Posterior vena cava (tissue), 2 donors: ENCODE measurements around the gene TRAPPC10. TPM values are rescaled to one million over a fixed set of nuclear protein-coding genes. Genes with fewer than 3 reads are reported as not detected.

Experiments
- DNase-seq: peaks from one replicate; pipeline ENCODE4 v3.0.0-alpha.2; 2020; ENCODE audit warnings: low spot score
- intact Hi-C, 2 donors: fragments of 100-400 bp; cut with DNase I; formaldehyde crosslinking; loops; one replicate each; pipeline versions ENCODE4 v1.14.1 to v1.14.2; 2022 to 2023
- total RNA-seq, 2 donors: library from RNA; stranded (reverse); fragmentation: NEBNext Ultra II Directional; extraction: Animal tissue kit (Norgen Biotek cat#: 25700); gene quantifications; one replicate each; pipeline ENCODE4 v1.2.1, GENCODE V29; 2021
- donor health status: DM: yes; HTN: yes; CAD: no.
- donor health status: DM: yes; HTN: yes; CAD: no.

The TRAPPC10 gene
- total RNA-seq, 2 donors from 2014 or later: 26.7 to 30.3 TPM

DNA sequence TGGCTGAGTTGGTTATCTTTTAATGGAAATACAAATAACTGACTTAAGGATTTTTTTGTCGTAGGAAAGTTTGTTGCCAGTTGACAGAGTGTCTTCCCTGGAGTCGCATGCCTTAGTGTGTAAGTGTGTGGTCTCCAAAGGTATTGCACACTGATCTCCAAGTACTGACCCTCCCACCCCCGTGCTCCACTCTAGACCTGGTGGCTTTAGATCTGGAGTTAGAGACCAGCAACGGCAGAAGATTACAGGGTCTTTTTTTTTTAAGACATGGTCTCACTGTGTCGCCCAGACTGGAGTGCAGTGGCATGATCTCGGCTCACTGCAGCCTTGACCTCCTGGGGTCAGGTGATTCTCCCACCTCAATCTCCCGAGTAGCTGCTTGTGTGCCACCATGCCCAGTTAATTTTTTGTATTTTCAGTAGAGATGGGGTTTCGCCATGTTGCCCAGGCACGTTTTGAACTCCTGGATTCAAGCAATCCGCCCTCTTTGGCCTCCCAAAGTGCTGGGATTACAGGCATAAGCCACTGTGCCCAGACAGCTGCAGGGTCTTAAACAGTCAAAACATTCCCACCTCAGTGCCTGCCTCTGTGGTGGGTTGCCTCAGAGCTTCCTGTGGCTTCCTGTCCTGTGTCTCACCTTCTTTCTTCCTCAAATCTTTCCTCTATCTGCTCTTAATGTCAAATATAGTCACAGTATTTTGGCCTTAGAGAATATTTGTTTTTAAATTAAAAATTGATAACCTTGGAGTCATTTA lies 6.9 kb downstream of the TRAPPC10 start:
- DNase-seq: peak; percentile 24
- intact Hi-C loops: no loop called here

DNA sequence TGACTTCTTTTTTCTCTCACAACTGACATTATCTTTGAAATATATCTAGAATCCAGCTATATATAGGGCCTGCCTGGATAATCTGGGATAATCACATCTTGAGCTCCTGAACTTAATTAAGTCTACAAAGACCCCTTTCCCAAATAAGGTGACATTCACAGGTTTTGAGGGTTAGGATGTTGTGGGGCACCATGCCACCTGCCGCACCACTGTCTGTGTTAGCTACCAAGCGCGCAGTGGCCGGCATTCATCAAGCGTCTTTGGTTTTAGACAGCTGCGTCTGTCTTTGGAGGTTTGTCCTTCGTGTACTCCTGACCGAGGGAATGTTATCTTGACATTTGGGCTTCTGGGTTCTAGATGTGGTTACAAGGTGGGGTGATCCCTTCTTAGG lies 7.5 kb downstream of the TRAPPC10 start:
- intact Hi-C loops: no loop called here
- peak; percentile 36 for DNase-seq

DNA sequence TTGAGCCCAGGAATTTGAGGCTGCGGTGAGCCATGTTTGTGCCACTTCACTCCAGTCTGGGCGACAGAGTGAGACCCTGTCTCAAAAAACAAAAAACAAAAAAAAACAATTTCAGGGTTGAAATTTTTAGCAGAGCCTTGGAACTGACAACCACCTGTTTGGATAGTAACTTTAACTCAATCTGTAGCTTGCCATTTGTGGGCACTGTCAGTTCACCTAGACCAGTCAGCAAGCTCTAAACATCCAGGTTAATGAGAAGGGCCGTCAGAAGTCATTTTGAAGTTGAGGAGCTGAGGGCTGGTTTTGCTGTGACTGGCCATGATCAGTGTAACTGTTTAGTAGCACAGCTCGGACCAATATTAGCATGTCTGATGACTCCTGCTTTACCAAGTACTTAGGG lies 8.4 kb downstream of the TRAPPC10 start:
- no peak for DNase-seq
- intact Hi-C loops: no loop called here

DNA sequence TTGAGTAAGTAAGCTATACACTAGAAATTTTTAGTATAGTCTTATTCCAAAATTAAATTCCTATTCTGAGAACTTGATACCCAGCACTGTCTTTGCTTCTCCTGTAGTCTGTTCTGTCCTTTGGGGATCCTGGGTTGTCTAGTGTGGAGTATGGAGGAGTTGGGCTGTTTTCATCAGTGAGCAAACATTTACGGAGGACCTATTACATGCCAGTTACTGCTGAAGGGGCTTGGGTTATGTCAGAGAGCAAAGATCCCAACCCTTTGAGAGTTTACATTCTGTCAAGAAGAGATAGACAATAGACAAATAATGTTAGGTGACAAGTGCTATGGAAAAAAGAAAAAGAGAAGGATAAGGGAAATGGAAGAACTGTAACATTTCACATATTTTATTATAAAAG lies 9.0 kb downstream of the TRAPPC10 start:
- no peak for DNase-seq
- intact Hi-C loops: no loop called here

DNA sequence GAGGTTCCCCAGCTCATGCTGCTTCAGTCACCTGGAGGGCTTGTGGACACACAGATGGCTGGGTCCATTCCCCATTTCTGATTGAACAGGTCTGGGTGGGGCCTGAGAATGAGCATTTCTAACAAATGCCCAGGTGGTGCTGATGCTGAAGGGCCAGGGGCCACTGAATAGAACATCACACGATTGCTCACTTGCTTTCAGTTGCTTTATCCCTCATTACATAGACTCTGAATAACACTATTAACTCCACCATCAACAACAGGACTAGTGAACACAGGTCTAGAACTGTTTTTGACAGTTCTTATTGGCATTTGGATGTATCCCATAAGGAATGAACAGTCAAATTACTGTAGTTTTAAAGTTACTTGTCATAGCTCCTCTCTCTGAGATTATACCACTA lies 12.1 kb downstream of the TRAPPC10 start:
- intact Hi-C loops: no loop called here
- peak; percentile 17 for DNase-seq

DNA sequence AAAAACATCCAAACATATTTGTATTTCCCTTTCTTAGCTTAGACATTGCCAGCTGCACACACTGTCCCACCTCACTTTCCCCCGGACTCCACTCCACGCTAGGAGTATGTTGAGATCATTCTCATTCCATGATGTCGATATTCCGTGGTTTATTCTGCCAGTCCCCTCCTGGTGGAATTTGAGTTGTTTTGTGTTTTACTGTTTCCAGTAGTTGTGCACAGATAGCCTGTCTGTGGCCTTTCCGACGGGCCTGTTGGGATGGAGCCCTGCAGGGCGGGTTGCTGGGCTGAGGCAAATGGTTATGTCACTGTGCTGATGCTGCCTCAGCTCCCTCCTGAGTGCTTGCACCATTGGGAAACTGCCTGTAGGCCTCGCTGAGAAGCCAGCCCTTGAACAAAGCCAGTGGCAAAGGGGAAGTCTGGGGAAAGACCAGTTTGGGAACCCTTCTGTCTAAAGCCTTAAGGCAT lies 12.8 kb downstream of the TRAPPC10 start:
- intact Hi-C loops: no loop called here
- DNase-seq: peak; percentile 94

DNA sequence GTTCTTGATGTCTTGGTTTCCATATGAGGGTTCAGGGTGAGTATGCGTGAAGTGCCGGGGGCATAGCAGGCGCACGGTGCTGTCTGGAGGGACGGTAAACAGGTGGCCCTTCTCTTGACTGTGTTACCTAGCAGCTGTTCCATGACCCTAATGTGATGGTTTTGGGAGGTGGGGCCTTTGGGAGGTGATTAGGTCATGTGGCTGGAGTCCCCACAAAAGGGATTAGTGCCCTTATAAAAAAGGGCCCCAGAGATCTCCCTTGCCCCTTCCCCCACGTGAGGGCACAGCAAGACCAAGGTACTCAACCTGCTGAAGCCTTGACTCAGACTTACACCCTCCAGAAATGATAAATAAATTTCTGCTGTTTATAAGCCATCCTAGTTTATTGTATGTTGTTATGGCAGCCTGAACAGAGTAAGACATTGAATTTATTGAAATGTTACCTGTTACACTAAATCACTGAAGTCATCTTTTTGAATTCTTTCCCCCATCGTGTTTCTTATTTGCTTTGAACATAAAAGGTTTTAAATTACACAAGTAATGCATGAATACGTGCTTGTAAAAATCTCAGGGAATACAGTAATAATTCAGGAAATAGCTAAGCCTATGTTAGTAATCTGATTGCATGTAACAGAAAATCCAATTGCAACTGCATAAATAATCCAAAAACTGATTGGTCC lies 15.6 kb downstream of the TRAPPC10 start:
- intact Hi-C loops: no loop called here
- DNase-seq: no peak

DNA sequence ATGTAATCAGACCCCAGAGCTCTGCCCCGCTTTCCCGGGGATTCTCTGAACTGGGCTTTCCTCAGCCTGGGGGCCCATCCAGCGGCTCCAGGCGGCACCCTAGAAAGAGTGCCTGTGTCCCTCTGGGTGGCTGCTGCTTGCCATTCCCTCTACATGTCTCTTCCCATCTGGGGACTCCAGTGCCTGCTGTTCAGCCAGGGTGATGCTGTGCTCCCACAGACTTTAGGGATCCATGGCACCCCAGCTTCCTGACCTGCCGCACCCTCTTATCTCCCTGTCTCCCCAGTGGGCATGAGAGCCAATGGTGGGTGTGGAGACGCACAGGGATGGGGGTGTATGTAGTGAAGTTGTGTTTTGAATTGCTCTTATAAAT lies 16.2 kb downstream of the TRAPPC10 start:
- intact Hi-C loops: no loop called here
- DNase-seq: no peak

DNA sequence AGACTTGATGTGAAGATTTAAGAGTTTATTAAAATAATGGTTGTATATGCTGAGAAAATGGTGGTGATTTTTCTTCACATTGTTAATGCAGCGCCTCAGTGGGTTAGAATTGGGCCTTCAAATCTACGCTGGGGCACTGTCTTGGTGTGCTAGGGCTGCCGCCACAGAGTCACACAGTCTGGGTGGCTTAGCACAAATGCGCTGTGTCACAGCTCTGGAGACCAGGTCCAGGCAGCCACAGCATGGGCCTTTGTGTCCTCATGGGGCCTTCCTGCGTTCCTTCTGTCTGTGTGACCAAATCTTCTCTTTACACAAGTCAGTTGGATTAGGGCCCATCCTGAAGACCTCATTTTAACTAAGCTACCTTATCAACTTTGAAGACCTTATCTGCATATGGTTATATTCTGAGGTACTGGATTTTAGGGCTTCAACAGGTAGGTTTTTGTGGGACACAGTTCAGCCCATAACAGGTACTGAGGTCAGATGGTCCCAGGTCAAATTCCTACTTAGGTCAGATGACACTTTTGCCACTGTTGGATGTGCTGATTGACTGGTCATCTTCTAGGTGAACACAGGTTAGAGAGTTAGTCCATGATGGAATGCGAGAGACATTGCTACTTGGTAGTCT lies 17.5 kb downstream of the TRAPPC10 start:
- intact Hi-C loops: no loop called here
- DNase-seq: no peak

DNA sequence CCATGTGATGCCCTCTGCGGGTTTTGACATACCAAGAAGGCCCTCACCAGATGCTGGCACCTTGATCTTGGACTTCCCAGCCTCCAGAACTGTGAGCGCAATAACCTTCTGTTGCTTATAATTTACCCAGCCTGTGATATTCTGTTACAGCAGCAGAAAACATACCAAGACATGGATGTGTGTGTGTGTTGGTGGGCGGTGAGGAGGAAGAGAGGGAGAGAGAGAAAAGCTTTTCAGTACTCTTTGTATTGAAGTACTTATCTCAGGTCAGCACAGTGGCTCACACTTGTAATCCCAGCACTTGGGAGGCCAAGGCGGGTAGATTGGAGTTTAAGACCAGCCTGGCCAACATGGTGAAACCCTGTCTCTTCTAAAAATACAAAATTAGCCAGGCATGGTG lies 23.1 kb downstream of the TRAPPC10 start:
- no peak for DNase-seq
- intact Hi-C loops: no loop called here

DNA sequence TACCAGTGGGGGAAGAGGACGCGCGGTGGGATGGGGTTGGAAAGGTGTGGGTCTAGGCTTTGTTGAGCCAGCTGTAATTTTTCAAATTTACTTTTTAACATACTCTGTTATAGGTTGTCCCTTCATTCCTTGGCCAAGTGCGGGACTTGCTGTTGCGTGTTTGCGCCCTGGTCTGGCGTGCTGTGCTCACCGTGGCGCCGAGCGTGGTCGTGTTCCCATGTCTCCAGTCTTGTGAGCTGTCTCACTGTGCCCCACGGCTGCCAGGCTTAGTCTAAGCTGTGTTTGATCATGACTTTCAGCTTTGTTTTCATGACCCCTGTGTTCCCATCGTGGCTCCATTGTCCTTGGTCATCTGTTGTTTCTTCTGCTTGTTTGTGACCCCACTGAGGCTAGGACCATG lies 26.0 kb downstream of the TRAPPC10 start:
- intact Hi-C loops: no loop called here
- DNase-seq: no peak

DNA sequence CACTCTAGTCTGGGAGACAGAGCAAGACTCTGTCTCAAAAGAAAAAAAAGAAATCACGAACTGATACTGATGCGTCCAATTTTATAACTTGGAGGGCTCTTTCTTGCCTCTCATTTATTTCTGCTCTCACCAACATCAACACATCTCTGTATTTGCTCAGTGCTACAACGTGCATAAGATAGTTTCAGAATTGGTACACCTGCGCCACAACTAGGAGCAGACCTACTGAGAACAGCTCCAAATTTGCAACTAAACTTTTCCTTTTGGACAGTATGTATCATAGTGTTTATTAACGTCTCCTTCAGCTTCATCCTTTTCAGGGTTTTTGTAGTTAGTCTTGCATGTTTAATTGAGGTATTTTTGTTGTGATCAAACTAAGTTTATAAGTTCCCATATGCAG lies 27.7 kb downstream of the TRAPPC10 start:
- DNase-seq: no peak
- intact Hi-C loops: no loop called here

DNA sequence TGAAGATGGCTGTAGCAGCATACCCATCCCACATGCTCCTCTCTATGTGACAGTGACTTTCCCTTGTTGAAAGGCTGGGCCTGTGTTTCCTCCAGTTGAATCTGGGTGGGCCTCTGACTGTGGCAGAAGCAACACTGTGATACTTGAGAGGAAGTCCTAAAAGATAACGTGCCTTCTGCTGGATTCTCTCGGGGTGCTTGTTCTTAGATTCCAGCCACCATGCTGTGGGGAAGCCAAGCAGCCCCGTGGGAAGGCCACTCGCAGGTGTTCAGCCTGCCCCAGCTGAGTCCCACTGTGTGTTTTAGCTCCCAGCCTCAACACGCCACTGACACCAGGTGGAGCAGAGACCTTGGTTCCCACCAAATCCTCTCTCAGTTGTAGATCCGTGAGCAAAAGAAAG lies 31.5 kb downstream of the TRAPPC10 start:
- DNase-seq: no peak
- intact Hi-C loops: no loop called here

DNA sequence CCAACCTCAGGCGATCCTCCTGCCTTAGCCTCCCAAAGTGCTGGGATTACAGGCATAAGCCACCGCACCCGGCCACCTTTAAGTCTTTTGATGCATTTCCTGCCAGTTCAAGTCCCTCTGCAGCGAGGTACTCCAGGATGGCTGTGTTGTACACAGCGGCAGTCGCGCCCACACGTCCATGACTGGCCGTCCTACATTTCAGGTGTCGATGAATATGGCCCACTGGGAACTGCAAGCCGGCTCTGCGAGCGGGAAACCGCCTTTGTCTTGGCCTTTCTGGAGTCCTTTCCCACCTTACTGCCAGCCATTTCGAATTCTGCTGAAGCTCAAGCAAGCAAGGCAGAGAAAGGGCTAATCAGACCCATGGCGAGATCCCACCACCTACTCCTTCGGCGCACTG lies 34.6 kb downstream of the TRAPPC10 start:
- DNase-seq: no peak

DNA sequence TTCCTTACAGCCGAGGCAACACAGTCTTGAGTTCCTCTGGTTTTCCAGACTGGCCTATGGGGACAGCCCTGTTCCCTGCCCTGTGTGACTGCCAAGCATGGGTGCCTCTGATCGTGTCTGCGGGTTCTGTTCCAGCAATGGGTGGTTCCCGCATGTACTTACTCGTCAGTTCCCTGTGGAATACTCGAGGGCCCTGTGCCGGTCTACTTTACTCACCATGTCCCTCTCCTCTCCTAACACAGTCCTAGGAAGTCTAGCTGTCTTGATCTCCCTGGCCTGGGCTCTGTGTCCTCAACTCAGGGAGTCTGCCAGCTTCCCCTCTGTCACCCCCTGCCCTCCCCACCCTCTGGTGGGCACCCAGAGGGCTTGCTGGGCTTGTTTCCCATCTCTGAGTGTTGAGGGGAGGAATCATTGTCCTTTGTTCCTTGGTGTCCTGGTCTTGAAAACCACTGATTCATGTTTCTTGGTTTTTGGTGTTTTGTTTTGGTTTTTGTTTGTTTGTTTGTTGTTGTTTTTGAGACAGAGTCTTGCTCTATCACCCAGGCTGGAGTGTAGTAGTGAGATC lies 36.0 kb downstream of the TRAPPC10 start:
- intact Hi-C loops: no loop called here
- DNase-seq: no peak

More for the DNA sequence above, 34.6 kb downstream of the TRAPPC10 start:
- intact Hi-C loops: no loop called here

DNA sequence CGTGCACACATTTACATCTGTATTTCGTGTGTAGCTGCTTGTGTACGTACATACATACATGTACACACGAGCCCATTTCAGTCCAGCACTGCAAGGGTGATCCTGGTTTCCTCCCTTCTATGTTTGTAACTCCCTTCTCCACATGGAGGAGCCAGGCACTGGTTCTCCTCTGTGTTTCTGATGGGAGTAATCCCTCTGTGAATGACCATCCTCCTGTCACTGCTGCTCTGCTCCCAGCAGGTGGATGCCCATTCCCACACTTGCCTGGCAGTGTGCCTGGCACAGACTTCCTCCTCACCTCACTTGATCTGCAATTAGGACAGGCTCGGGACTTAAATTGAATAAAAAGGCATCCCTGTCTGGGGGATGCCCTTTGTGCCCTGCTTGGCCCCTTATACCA lies 37.1 kb downstream of the TRAPPC10 start:
- DNase-seq: no peak
- intact Hi-C loops: no loop called here

DNA sequence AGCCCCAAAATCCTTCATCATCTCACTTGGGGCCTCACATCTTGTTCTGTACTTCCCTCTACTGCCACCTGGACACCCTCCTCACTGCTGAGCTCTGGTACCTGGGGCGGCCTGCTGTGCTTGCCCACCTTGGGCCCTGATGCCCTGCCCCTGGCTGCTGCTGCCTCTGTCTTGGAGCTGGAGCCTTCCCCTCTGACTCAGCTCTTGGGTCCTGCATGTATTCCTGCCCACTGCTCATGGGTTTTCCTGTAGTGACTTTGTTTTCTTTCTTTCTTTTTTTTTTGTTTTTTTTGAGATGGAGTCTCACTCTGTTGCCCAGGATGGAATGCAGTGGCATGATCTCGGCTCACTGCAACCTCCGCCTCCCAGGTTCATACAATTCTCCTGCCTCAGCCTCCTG lies 37.5 kb downstream of the TRAPPC10 start:
- intact Hi-C loops: no loop called here
- DNase-seq: no peak

DNA sequence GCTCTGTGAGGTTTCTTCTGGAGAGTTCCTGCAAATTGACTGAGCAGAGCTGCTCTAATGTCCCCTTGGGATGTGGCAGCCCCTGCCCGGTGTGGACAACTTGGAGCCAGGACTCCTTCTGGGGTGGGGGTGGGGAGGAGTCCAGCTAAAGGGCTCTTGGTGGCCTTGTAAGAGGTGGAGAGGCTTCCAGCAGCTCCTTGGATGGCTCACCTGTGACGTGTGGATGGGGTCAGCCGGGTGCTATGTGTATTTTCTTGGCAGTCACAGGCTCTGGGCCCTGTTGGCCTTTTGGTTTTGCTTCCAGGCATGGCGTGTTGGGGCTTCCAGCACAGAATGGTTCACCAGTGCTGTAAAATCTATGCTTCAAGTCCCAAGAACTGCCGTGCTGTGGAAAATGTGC lies 38.2 kb downstream of the TRAPPC10 start:
- DNase-seq: no peak
- intact Hi-C loops: no loop called here

DNA sequence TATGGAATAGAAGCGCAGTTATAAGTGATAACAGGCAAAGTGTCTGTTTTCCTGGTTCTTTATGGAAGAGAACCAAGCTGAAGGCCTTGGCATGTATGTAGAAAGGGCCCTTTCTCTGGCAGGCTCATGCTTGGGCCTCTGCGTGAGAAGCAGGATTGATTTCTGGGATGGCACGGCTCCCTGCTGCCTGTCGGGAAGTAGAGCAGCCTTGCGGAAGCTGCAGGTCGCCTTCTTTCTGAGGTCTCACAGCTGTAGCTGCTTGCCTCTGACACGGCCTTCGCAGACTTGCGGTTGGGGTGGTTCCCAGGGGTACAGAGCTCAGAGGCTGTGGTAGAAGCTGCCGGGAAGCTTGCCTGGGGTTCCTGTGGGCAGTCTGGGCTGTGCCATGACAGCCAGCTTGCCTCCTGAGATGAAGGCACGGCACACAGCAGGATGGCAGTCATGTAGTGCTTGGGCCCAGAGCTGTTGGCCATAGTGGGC lies 39.4 kb downstream of the TRAPPC10 start:
- intact Hi-C loops: no loop called here
- DNase-seq: no peak
